ENCODE results near the gene PGC. TPM values are rescaled to one million over a fixed set of nuclear protein-coding genes. Genes with fewer than 3 reads are reported as not detected.

The PGC gene
- total RNA-seq, 1 experiment from 2014 or later: not detected

DNA sequence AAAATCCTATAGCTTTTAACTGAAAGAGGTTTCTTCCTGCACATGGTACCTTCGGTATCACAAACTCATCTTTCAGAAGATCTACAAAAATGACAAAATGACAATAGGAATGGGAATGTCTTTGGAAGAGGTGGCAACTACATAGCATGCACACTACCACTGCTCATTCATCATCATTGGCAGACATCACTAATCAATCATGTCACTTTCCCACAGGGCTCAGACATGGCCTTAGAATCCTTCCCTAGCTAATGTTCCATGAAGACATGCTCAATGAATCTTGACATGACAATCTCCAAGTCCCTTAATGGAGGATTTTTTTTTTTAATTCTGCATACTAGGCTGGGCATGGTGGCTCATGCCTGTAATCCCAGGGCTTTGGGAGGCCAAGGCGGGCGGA is 3.2 kb upstream of the PGC start:
- H2AK5ac ChIP-seq (ENCODE audit: insufficient read length, low read length): no peak overlapping the region
- H4K8ac ChIP-seq (replicated peaks; ENCODE audit: insufficient read length, low read depth, low read length): no peak overlapping the region
- TF ChIP-seq, protein P1, sequence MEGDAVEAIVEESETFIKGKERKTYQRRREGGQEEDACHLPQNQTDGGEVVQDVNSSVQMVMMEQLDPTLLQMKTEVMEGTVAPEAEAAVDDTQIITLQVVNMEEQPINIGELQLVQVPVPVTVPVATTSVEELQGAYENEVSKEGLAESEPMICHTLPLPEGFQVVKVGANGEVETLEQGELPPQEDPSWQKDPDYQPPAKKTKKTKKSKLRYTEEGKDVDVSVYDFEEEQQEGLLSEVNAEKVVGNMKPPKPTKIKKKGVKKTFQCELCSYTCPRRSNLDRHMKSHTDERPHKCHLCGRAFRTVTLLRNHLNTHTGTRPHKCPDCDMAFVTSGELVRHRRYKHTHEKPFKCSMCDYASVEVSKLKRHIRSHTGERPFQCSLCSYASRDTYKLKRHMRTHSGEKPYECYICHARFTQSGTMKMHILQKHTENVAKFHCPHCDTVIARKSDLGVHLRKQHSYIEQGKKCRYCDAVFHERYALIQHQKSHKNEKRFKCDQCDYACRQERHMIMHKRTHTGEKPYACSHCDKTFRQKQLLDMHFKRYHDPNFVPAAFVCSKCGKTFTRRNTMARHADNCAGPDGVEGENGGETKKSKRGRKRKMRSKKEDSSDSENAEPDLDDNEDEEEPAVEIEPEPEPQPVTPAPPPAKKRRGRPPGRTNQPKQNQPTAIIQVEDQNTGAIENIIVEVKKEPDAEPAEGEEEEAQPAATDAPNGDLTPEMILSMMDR (conservative IDR thresholded peaks at IDR 0.05): no peak
- H3K23me2 ChIP-seq (ENCODE audit: insufficient read length, low read depth, low read length, poor library complexity, severe bottlenecking): no peaks in the 10 kb centered on the region
- no peak overlapping the region for H3K14ac ChIP-seq (ENCODE audit: insufficient read depth, low read length)
- no peak overlapping the region for H3K18ac ChIP-seq (ENCODE audit: insufficient read length, low read depth, low read length)
- no peak overlapping the region for H2BK20ac ChIP-seq (ENCODE audit: low read depth, low read length, poor library complexity, severe bottlenecking)
- no peak overlapping the region for H3K4ac ChIP-seq (ENCODE audit: low read depth, low read length)
- H3K79me1 ChIP-seq (ENCODE audit: insufficient read depth, low read depth, low read length, poor library complexity, severe bottlenecking): no peaks in the 10 kb centered on the region
- no peaks in the 10 kb centered on the region for H3K27me3 ChIP-seq (ENCODE audit: insufficient read depth, low read length)
- no peak for DNase-seq
- H2BK15ac ChIP-seq (ENCODE audit: low read depth, low read length): no peak overlapping the region
- no peak overlapping the region for H3K4me2 ChIP-seq (ENCODE audit: insufficient read depth, insufficient read length, low read length)
- H4K91ac ChIP-seq (ENCODE audit: insufficient read length, low read depth, low read length): no peak overlapping the region
- Mint-ChIP-seq H3K27me3 (ENCODE audit: low read depth) (peaks cover 11% of the 10 kb centered on the region), H3K36me3 (ENCODE audit: insufficient read depth in 1 of 3, low read depth in 3 of 3) (no peaks in the 10 kb centered on the region), H3K9me3 (no peaks in the 10 kb centered on the region), H3K4me1 (peaks cover 0 to 4% of the 10 kb centered on the region in 2 experiments; a peak in 1 of 4 replicates), H3K27ac (no peak overlapping the region), H3K4me3 (no peak overlapping the region)
- no peak overlapping the region for H2AFZ ChIP-seq (ENCODE audit: low read length)
- no peak overlapping the region for H2BK12ac ChIP-seq (ENCODE audit: insufficient read length, low read depth, low read length)
- H2BK5ac ChIP-seq (ENCODE audit: insufficient read length, low read length): no peak overlapping the region
- H3K56ac ChIP-seq (ENCODE audit: insufficient read length, low read depth, low read length): no peak overlapping the region
- H3T11ph ChIP-seq (ENCODE audit: low read length): no peak overlapping the region
- H3K27ac ChIP-seq (ENCODE audit: insufficient read length, low read depth, low read length): no peak overlapping the region
- no peak overlapping the region for H3K9ac ChIP-seq (ENCODE audit: extremely low read depth, insufficient read length, low read length)
- no peak overlapping the region for H3K23ac ChIP-seq (ENCODE audit: insufficient read length, low read depth, low read length)
- no peak overlapping the region for H2BK120ac ChIP-seq (ENCODE audit: low read depth, low read length, poor library complexity, severe bottlenecking)
- H4K20me1 ChIP-seq (ENCODE audit: control insufficient read depth, insufficient read depth, insufficient read length): no peaks in the 10 kb centered on the region
- WGBS (ENCODE audit: extremely low coverage, insufficient read length, low lambda C conversion rate): no CpG with 5 or more reads among the region's 3 CpGs
- no peak overlapping the region for H4K5ac ChIP-seq (ENCODE audit: insufficient read length, low read depth, low read length)
- H3K4me1 ChIP-seq (ENCODE audit: insufficient read depth, low read length): no peaks in the 10 kb centered on the region
- H3K9me3 ChIP-seq (ENCODE audit: control insufficient read depth, low read depth, low read length): no peaks in the 10 kb centered on the region
- H3K79me2 ChIP-seq (ENCODE audit: insufficient read depth, low read length): no peaks in the 10 kb centered on the region

Data from H9 (cell line).